ENCODE results near the gene PHLPP2. TPM values are rescaled to one million over a fixed set of nuclear protein-coding genes. Genes with fewer than 3 reads are reported as not detected.
"Not testable (repeated sequence)": the region's sequence is repeated elsewhere in the genome, so short reads cannot be mapped to it uniquely, and the experiment has no call there.

Gene PHLPP2
- total RNA-seq, 1 experiment from 2014 or later: 20.6 TPM

DNA sequence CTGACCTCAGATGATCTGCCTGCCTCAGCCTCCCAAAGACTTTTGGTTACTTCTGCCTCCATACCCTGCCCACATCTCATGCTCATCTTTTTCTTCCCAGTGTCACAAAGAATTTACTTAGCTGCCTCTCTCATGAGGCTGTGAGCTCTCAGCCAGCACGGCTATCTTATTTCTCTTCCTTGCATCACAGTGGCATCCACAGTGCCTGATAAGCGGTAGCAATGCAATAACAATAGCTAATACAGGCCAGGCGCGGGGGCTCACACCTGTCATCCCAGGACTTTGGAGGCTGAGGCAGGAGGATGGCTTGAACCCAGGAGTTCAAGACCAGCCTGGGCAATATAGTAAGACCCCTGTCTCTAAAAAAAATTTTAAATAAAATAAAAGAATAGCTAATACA is 114.1 kb downstream of the PHLPP2 start:
- DNase-seq: no peak
- H3K4me3 Mint-ChIP-seq (ENCODE audit: unreplicated experiment): no peak overlapping the region
- Histone ChIP-seq H3K9me3 (no peaks in the 10 kb centered on the region), H3K36me3 (ENCODE audit: control insufficient read depth, insufficient read depth, low read length) (no peaks in the 10 kb centered on the region), H3K4me3 (ENCODE audit: low read depth, low read length) (no peak overlapping the region), H3K4me1 (no peaks in the 10 kb centered on the region), H3K27me3 (replicated peaks; ENCODE audit: control insufficient read depth, insufficient read depth, low read length) (no peaks in the 10 kb centered on the region)
- no peaks in the 10 kb centered on the region for H3K4me1 Mint-ChIP-seq (ENCODE audit: low read depth, unreplicated experiment)
- H3K27ac Mint-ChIP-seq (ENCODE audit: unreplicated experiment): no peak overlapping the region
- CTCF ChIA-PET: interaction anchor here (0.7 to 3.8 kb wide), 13 partner anchors 15 to 351 kb away, joined by 3 to 124 read pairs (median 4); partner anchors contain the start of gene MARVELD3
- peaks cover 4% of the 10 kb centered on the region for H3K36me3 Mint-ChIP-seq (ENCODE audit: insufficient read depth, unreplicated experiment)
- TF ChIP-seq, protein P1, sequence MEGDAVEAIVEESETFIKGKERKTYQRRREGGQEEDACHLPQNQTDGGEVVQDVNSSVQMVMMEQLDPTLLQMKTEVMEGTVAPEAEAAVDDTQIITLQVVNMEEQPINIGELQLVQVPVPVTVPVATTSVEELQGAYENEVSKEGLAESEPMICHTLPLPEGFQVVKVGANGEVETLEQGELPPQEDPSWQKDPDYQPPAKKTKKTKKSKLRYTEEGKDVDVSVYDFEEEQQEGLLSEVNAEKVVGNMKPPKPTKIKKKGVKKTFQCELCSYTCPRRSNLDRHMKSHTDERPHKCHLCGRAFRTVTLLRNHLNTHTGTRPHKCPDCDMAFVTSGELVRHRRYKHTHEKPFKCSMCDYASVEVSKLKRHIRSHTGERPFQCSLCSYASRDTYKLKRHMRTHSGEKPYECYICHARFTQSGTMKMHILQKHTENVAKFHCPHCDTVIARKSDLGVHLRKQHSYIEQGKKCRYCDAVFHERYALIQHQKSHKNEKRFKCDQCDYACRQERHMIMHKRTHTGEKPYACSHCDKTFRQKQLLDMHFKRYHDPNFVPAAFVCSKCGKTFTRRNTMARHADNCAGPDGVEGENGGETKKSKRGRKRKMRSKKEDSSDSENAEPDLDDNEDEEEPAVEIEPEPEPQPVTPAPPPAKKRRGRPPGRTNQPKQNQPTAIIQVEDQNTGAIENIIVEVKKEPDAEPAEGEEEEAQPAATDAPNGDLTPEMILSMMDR (IDR thresholded peaks at IDR 0.05; ENCODE audit: insufficient read depth in 1 of 2, low read depth in 1 of 2, low read length in 1 of 2, severe bottlenecking in 1 of 2, unreplicated experiment in 1 of 2): no peak
- BruUV-seq (replicated peaks): no TSS peak
- no peaks in the 10 kb centered on the region for H3K9me3 Mint-ChIP-seq (ENCODE audit: unreplicated experiment)
- peaks cover 3% of the 10 kb centered on the region for H3K27me3 Mint-ChIP-seq (ENCODE audit: insufficient read depth, unreplicated experiment)
- POLR2A ChIA-PET: interaction anchor here (0.5 to 1.9 kb wide), 3 partner anchors 15 to 674 kb away, joined by 4 to 14 read pairs (median 9); partner anchors contain the start of gene MARVELD3
- intact Hi-C loops (cut with micrococcal nuclease; ENCODE audit: unreplicated experiment): no loop called here

DNA sequence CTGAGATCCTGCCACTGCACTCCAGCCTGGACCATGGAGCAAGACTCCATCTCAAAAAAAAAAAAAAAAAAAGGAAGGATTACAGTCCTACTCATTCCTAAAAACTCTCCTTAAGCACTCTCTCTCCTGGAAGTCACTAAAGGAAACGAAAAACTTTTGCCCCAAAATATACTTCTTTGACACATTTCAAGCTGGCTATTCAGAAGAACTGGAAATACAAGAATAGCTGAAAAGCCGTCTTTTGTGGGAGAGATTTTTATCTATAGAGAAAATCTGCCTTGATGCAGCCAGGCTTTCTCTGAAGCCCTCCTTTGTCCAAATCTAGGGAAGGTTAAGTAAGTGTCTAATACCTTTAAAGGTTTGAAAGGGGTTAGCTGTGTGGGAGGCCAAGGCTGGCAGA is 115.4 kb downstream of the PHLPP2 start:
- H3K4me1 Mint-ChIP-seq (ENCODE audit: low read depth, unreplicated experiment): no peaks in the 10 kb centered on the region
- peaks cover 3% of the 10 kb centered on the region for H3K27me3 Mint-ChIP-seq (ENCODE audit: insufficient read depth, unreplicated experiment)
- no peak overlapping the region for H3K4me3 Mint-ChIP-seq (ENCODE audit: unreplicated experiment)
- Histone ChIP-seq H3K27me3 (replicated peaks; ENCODE audit: control insufficient read depth, insufficient read depth, low read length) (no peaks in the 10 kb centered on the region), H3K4me3 (ENCODE audit: low read depth, low read length) (no peak overlapping the region), H3K9me3 (no peaks in the 10 kb centered on the region), H3K36me3 (ENCODE audit: control insufficient read depth, insufficient read depth, low read length) (no peaks in the 10 kb centered on the region), H3K4me1 (no peaks in the 10 kb centered on the region)
- BruUV-seq (replicated peaks): no TSS peak
- ChIA-PET CTCF (interaction anchor here (0.6 to 3.8 kb wide), 3 partner anchors 44 to 320 kb away, joined by 5 to 124 read pairs (median 5); partner anchors contain the start of gene CMTR2), POLR2A (interaction anchor here (0.6 kb wide), 1 partner anchor 64 kb away, joined by 4 read pairs; no protein-coding TSS in a partner anchor)
- TF ChIP-seq, protein P1 (IDR thresholded peaks at IDR 0.05; ENCODE audit: insufficient read depth in 1 of 2, low read depth in 1 of 2, low read length in 1 of 2, severe bottlenecking in 1 of 2, unreplicated experiment in 1 of 2): no peak
- H3K9me3 Mint-ChIP-seq (ENCODE audit: unreplicated experiment): no peaks in the 10 kb centered on the region
- no peak for DNase-seq
- intact Hi-C loops (cut with micrococcal nuclease; ENCODE audit: unreplicated experiment): no loop called here
- H3K27ac Mint-ChIP-seq (ENCODE audit: unreplicated experiment): no peak overlapping the region
- peaks cover 4% of the 10 kb centered on the region for H3K36me3 Mint-ChIP-seq (ENCODE audit: insufficient read depth, unreplicated experiment)

DNA sequence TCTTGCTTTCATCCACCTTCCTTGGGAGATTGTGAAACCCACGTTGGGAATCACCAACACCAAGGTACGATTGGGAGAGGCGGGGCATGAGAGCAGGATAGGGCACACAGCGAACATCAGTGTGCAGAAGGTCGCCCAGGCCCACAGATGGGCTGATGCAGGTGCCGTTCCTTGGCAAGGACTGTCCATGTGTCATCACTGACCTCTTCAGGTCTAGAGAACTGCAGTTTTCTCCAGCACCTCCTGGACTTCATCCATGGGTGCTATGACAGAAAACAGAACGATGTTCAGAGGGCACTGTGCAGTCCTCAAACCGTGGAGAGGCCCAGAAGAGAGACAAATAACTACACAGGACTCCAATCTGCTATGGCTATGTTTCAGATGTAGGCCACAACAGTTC is 123.7 kb downstream of the PHLPP2 start:
- Mint-ChIP-seq H3K27me3 (ENCODE audit: insufficient read depth, unreplicated experiment) (no peaks in the 10 kb centered on the region), H3K27ac (ENCODE audit: unreplicated experiment) (no peak overlapping the region), H3K4me3 (ENCODE audit: unreplicated experiment) (no peak overlapping the region), H3K9me3 (ENCODE audit: unreplicated experiment) (peaks cover 16% of the 10 kb centered on the region), H3K36me3 (ENCODE audit: insufficient read depth, unreplicated experiment) (no peaks in the 10 kb centered on the region), H3K4me1 (ENCODE audit: low read depth, unreplicated experiment) (peaks cover 16% of the 10 kb centered on the region)
- ChIA-PET CTCF (no interaction called here), POLR2A (no interaction called here)
- no TSS peak for BruUV-seq (replicated peaks)
- Histone ChIP-seq H3K27me3 (replicated peaks; ENCODE audit: control insufficient read depth, insufficient read depth, low read length) (no peaks in the 10 kb centered on the region), H3K4me1 (peaks cover 5% of the 10 kb centered on the region), H3K9me3 (no peaks in the 10 kb centered on the region; the same call in 1 of the 2 replicates), H3K4me3 (ENCODE audit: low read depth, low read length) (no peak overlapping the region), H3K36me3 (ENCODE audit: control insufficient read depth, insufficient read depth, low read length) (no peaks in the 10 kb centered on the region)
- DNase-seq: no peak
- TF ChIP-seq, protein P1 (IDR thresholded peaks at IDR 0.05; ENCODE audit: insufficient read depth in 1 of 2, low read depth in 1 of 2, low read length in 1 of 2, severe bottlenecking in 1 of 2, unreplicated experiment in 1 of 2): no peak
- intact Hi-C loops (cut with micrococcal nuclease; ENCODE audit: unreplicated experiment): no loop called here

DNA sequence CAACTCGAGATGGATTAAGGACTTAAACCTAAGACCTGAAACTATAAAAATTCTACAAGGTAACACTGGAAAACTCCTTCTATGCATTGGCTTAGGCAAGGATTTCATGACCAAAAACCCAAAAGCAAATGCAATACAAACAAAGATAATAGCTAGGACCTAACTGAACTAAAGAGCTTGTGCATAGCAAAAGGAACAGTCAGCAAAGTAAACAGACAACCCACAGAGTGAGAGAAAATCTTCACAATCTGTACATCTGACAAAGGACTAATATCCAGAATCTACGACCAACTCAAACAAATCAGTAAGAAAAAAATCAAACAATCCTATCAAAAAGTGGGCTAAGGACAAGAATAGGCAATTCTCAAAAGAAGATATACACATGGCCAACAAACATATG is 126.1 kb downstream of the PHLPP2 start:
- DNase-seq; H3K4me3 Mint-ChIP-seq (ENCODE audit: unreplicated experiment); H3K27me3 ChIP-seq (replicated peaks; ENCODE audit: control insufficient read depth, insufficient read depth, low read length); BruUV-seq (replicated peaks); intact Hi-C loops (cut with micrococcal nuclease; ENCODE audit: unreplicated experiment); CTCF ChIA-PET; H3K27me3 Mint-ChIP-seq (ENCODE audit: insufficient read depth, unreplicated experiment); H3K4me1 ChIP-seq; H3K36me3 Mint-ChIP-seq (ENCODE audit: insufficient read depth, unreplicated experiment); H3K4me3 ChIP-seq (ENCODE audit: low read depth, low read length); H3K9me3 ChIP-seq; H3K36me3 ChIP-seq (ENCODE audit: control insufficient read depth, insufficient read depth, low read length); POLR2A ChIA-PET: not testable (repeated sequence)
- Mint-ChIP-seq H3K27ac (ENCODE audit: unreplicated experiment) (peak overlapping the region; percentile 22), H3K9me3 (ENCODE audit: unreplicated experiment) (peaks cover 16% of the 10 kb centered on the region), H3K4me1 (ENCODE audit: low read depth, unreplicated experiment) (peaks cover 23% of the 10 kb centered on the region)

DNA sequence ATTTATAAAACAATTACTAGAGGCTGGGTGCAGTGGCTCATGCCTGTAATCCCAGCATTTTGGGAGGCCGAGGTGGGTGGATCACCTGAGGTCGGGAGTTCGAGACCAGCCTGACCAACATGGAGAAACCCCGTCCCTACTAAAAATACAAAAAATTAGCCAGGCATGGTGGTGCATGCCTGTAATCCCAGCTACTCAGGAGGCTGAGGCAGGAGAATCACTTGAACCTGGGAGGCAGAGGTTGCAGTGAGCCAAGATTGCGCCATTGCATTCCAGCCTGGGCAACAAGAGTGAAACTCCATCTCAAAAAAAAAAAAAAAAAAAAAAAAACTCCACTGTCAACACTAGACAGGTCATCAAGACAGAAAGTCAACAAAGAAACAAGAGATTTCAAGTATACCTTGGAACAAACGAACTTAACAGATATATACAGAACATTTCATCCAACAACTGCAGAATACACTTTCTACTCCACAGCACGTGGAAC is 129.1 kb downstream of the PHLPP2 start:
- H3K27me3 ChIP-seq (replicated peaks; ENCODE audit: control insufficient read depth, insufficient read depth, low read length); H3K27me3 Mint-ChIP-seq (ENCODE audit: insufficient read depth, unreplicated experiment); BruUV-seq (replicated peaks); H3K36me3 Mint-ChIP-seq (ENCODE audit: insufficient read depth, unreplicated experiment); POLR2A ChIA-PET; H3K36me3 ChIP-seq (ENCODE audit: control insufficient read depth, insufficient read depth, low read length); H3K27ac Mint-ChIP-seq (ENCODE audit: unreplicated experiment); H3K4me1 ChIP-seq; H3K4me3 ChIP-seq (ENCODE audit: low read depth, low read length); DNase-seq; H3K4me3 Mint-ChIP-seq (ENCODE audit: unreplicated experiment); intact Hi-C loops (cut with micrococcal nuclease; ENCODE audit: unreplicated experiment); CTCF ChIA-PET; H3K9me3 ChIP-seq: not testable (repeated sequence)
- Mint-ChIP-seq H3K9me3 (ENCODE audit: unreplicated experiment) (peaks cover 24% of the 10 kb centered on the region), H3K4me1 (ENCODE audit: low read depth, unreplicated experiment) (peaks cover 26% of the 10 kb centered on the region)
